Ecto neural progenitor cell (in vitro differentiated cells): Measurements from ENCODE around the gene RBFOX1.

ENCODE experiments used
- DNase-seq: peaks from one replicate; pipeline ENCODE4 v3.0.0-alpha.2; 2018; ENCODE audit warnings: low spot score

Gene RBFOX1

GRCh38 chr16:7526736-7527135 is 194.1 kb downstream of the RBFOX1 start:
- no peak for DNase-seq

- DNase-seq: no peak
Measured at GRCh38 chr16:7532534-7532933, 199.9 kb downstream of the RBFOX1 start.

- no peak for DNase-seq
Measured at GRCh38 chr16:7534749-7535148, 202.1 kb downstream of the RBFOX1 start.

- no peak for DNase-seq
Measured at GRCh38 chr16:7541026-7541425, 208.4 kb downstream of the RBFOX1 start.

- no peak for DNase-seq
Measured at GRCh38 chr16:7545251-7545650, 212.6 kb downstream of the RBFOX1 start.

- DNase-seq: no peak
Measured at GRCh38 chr16:7546948-7547347, 214.3 kb downstream of the RBFOX1 start.

GRCh38 chr16:7547736-7548135 is 215.1 kb downstream of the RBFOX1 start:
- no peak for DNase-seq

- DNase-seq: no peak
Measured at GRCh38 chr16:7548796-7549318, 216.2 kb downstream of the RBFOX1 start.

- no peak for DNase-seq
Measured at GRCh38 chr16:7550096-7550495, 217.5 kb downstream of the RBFOX1 start.

GRCh38 chr16:7555459-7555858 is 222.8 kb downstream of the RBFOX1 start:
- DNase-seq: no peak

- no peak for DNase-seq
Measured at GRCh38 chr16:7561908-7562405, 229.3 kb downstream of the RBFOX1 start.

GRCh38 chr16:7566360-7566759 is 233.7 kb downstream of the RBFOX1 start:
- no peak for DNase-seq

- no peak for DNase-seq
Measured at GRCh38 chr16:7571366-7571765, 238.7 kb downstream of the RBFOX1 start.

- no peak for DNase-seq
Measured at GRCh38 chr16:7577588-7577987, 244.9 kb downstream of the RBFOX1 start.

- no peak for DNase-seq
Measured at GRCh38 chr16:7579454-7579853, 246.8 kb downstream of the RBFOX1 start.

GRCh38 chr16:7581175-7581574 is 248.5 kb downstream of the RBFOX1 start:
- no peak for DNase-seq

- no peak for DNase-seq
Measured at GRCh38 chr16:7583396-7583795, 250.8 kb downstream of the RBFOX1 start.

GRCh38 chr16:7584561-7584960 is 251.9 kb downstream of the RBFOX1 start:
- no peak for DNase-seq

GRCh38 chr16:7585705-7586104 is 253.1 kb downstream of the RBFOX1 start:
- DNase-seq: no peak

- no peak for DNase-seq
Measured at GRCh38 chr16:7590934-7591333, 258.3 kb downstream of the RBFOX1 start.

- no peak for DNase-seq
Measured at GRCh38 chr16:7596308-7596707, 263.7 kb downstream of the RBFOX1 start.

GRCh38 chr16:7597677-7598076 is 265.0 kb downstream of the RBFOX1 start:
- no peak for DNase-seq

GRCh38 chr16:7601100-7601499 is 268.5 kb downstream of the RBFOX1 start:
- no peak for DNase-seq

GRCh38 chr16:7602291-7602950 is 269.8 kb downstream of the RBFOX1 start:
- no peak for DNase-seq
